Measurements from ENCODE around the gene ZWINT. TPM values are rescaled to one million over a fixed set of nuclear protein-coding genes. Genes with fewer than 3 reads are reported as not detected.

The ZWINT gene
- total RNA-seq, 1 experiment from 2014 or later = 30.4 TPM

DNA sequence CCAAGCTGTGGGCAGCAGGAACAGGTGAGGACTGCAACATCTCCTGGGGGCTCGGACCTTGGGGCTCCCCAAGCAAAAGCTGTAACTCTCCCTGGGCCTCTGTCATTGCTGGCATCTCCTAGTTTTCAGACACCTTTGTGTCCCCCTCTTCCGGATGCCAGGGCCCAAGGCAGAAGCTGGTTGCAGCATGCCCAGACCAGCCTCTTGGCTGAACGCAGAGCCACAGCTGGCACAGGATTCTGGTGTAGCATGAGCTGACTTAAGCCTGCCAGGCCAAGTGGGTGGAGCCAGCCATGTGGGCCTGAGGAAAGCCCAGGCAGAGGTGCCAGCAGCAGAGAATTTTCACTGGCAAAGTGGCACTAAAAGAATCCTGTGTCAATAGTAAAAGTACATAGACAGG lies 43.5 kb downstream of the ZWINT start:
- intact Hi-C loops (cut with micrococcal nuclease) = no loop called here
- H3K4me1 Mint-ChIP-seq (ENCODE audit: insufficient read depth, unreplicated experiment) = peaks cover 26% of the 10 kb centered on the region
- peaks cover 9% of the 10 kb centered on the region for H3K9me3 Mint-ChIP-seq (ENCODE audit: unreplicated experiment)
- DNase-seq (ENCODE audit: unreplicated experiment) = peak; percentile 65
- no TSS peak for BruUV-seq (replicated peaks)
- no peaks in the 10 kb centered on the region for H3K27me3 Mint-ChIP-seq (ENCODE audit: insufficient read depth, unreplicated experiment)
- CTCF ChIA-PET = interaction anchor here (0.6 to 0.7 kb wide), 2 partner anchors 41 to 71 kb away, joined by 3 read pairs; no protein-coding TSS in a partner anchor
- POLR2A ChIA-PET = no interaction called here
- TF ChIP-seq, protein P1, sequence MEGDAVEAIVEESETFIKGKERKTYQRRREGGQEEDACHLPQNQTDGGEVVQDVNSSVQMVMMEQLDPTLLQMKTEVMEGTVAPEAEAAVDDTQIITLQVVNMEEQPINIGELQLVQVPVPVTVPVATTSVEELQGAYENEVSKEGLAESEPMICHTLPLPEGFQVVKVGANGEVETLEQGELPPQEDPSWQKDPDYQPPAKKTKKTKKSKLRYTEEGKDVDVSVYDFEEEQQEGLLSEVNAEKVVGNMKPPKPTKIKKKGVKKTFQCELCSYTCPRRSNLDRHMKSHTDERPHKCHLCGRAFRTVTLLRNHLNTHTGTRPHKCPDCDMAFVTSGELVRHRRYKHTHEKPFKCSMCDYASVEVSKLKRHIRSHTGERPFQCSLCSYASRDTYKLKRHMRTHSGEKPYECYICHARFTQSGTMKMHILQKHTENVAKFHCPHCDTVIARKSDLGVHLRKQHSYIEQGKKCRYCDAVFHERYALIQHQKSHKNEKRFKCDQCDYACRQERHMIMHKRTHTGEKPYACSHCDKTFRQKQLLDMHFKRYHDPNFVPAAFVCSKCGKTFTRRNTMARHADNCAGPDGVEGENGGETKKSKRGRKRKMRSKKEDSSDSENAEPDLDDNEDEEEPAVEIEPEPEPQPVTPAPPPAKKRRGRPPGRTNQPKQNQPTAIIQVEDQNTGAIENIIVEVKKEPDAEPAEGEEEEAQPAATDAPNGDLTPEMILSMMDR (IDR thresholded peaks at IDR 0.05; ENCODE audit: unreplicated experiment) = no peak
- no peak overlapping the region for H3K27ac Mint-ChIP-seq (ENCODE audit: low read depth, unreplicated experiment)
- peaks cover 4% of the 10 kb centered on the region for H3K36me3 Mint-ChIP-seq (ENCODE audit: insufficient read depth, unreplicated experiment)
- no peak overlapping the region for H3K4me3 Mint-ChIP-seq (ENCODE audit: unreplicated experiment)

DNA sequence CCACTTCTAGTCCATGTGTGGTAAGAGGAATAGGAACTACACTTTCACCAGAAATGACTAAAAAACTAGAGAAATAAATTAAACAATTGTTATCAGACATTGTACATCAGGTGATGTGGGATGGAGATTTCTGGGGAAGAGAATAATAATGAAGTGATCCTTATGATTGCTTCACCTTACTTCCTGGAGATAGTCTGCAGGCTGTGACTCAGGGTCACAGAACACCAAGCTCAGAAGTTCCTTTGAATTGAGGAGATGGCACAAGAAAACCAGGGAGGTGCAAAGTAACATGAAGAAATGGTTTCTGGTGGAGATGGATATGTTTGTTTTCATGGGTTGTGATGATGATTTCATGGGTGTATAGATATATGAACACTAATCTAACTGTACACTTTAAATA lies 44.5 kb downstream of the ZWINT start:
- Mint-ChIP-seq H3K4me1 (ENCODE audit: insufficient read depth, unreplicated experiment) (peaks cover 26% of the 10 kb centered on the region), H3K27me3 (ENCODE audit: insufficient read depth, unreplicated experiment) (no peaks in the 10 kb centered on the region), H3K27ac (ENCODE audit: low read depth, unreplicated experiment) (no peak overlapping the region), H3K4me3 (ENCODE audit: unreplicated experiment) (no peak overlapping the region), H3K36me3 (ENCODE audit: insufficient read depth, unreplicated experiment) (peaks cover 4% of the 10 kb centered on the region), H3K9me3 (ENCODE audit: unreplicated experiment) (no peaks in the 10 kb centered on the region)
- CTCF ChIA-PET = interaction anchor here (0.6 to 1.0 kb wide), 3 partner anchors 22 to 846 kb away, joined by 3 read pairs; no protein-coding TSS in a partner anchor
- BruUV-seq (replicated peaks) = no TSS peak
- POLR2A ChIA-PET = no interaction called here
- peak; percentile 7 for DNase-seq (ENCODE audit: unreplicated experiment)
- TF ChIP-seq, protein P1 (IDR thresholded peaks at IDR 0.05; ENCODE audit: unreplicated experiment) = no peak
- intact Hi-C loops (cut with micrococcal nuclease) = no loop called here

Data from MCF 10A (cell line).